CD4-positive, alpha-beta T cell treated with Interleukin-10 for 1 hour (primary cell): ENCODE results near the gene APC.

Experiments
- DNase-seq: peaks from one replicate; pipeline ENCODE4 v3.0.0-alpha.2; 2020

Gene APC

DNA sequence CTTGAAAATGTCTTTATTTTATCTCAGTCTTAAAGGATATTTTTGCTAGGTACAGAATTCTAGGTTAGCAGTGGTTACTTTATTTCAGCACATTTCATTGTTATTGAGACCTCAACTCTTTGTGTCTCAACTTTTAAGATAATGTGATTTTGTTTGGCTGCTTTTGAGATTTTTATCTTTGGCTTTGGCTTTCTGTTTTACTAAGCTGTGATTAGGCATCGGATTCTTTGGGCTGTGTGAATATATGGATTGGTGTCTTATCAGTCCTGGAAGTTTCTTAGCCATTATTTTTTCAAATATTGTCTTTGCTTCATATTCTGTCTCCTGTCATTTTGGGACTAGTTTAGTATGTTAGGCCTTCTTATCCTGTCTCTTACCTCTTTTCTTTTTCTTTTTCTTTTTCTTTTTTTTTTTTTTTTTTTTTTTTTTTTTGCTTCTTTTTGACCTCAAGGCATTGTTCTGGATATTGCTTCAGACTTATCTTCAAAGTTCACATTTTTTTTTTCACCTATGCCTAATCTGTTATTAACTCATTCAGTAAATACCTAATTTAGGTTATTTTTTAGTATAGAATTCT, 20.1 kb upstream of the APC start:
- no peak for DNase-seq

DNA sequence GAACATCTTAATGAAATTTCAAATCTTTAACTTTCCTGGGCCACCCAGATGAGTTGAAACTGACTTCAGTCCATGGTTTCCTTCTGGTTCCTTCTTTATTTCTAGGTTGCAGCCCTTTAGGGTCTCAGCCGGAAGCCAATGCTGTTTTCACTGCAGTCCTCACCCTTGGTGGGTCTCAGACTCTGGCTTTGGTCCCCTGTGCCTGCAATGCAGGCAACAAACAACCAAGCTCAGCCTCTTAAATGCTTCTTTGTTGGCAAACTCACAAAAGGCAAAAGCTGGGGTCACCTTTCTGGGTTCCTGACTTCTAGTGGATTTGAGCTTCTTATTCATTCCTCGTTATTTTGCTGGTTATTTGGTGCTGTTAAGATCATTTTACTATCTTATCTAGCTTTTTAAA, 19.3 kb upstream of the APC start:
- DNase-seq, result no peak

DNA sequence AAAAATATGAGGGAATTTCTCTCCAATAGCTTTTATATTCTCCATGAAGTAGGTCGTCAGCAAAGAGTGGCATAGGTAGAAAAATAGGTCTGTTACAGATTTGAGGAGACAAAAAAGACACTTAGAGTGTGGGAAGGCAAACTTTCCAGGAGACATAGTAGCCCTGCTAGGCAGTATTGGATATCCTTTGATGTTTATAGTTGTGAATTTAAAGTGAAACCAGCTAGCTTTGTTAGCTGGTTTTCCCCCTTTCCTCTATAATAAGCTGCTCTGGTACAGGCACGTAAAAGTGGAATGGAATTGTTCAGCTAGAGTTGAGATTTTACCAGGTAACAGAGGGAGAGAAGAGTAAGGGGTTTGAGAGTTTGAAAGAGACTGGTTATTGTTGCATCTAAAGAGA, 17.1 kb upstream of the APC start:
- no peak for DNase-seq

DNA sequence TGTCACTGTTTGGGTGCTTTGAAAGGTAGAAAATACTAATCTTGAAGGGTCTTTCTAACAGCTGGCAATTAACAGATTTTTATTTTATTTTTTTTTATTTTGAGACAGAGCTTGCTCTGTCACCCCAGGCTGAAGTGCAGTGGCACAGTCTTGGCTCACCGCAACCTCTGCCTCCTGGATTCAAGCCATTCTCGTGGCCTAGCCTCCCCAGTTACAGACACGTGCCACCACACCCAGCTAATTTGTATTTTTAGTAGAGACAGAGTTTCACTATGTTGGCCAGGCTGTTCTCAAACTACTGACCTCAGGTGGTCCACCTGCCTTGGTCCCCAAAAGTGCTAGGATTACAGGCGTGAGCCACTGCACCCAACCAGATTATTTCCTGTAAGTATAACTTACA, 12.8 kb upstream of the APC start:
- no peak for DNase-seq

DNA sequence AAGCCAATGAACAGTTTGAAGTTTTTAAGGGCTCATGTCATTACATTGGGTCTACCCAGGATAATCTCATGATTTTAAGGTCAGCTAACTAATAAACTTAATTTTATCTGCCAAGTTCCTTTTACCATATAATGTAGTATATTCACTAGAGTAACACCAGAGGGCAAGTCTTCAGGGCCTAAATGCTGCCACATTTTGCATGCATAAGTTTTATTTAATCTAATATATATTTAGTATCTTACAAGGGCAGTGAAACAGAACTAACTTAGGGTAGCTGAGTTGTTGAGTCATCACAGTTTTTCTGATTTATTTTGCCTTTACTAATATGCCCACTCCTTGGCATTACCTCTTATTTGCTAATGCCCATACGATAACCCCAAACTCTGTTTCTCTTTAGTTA, 8.1 kb upstream of the APC start:
- no peak for DNase-seq

DNA sequence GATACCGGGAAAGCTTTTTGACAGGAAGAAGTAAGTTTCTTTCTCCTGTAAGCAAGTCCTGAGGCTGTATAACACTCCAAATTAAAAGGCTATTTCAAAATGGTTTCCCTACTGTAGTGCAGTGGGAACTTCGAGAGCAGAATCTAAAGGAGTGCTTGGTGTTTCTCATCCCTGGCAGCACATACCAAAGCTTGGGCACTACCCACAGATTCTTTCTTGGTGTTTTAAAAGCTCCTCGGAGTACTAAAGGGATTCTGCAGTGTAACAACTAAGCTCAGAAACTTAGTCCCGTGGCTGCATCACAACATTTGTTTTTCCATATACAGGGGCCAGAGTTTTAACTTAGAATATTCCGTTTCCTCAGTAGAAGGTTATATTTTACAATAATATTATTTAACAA, 5.6 kb upstream of the APC start:
- no peak for DNase-seq

DNA sequence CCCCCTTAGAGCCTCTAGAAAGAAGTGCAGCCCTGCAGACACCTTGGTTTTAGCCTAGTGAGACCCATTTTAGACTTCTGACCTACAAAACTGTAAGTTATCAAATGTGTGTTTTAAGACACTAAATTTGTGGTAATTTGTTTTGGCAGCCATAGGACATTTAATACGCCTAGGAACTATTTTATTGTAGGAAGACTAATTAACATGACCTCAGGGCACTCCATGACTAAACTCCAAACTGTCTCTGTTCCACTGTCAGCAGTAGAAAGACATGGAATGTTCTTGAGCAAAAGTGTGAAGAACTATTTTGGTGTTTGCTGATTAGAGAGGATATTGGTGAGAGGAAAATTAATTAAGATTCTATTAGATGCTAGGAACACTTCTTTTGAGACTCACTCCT, 4.1 kb upstream of the APC start:
- DNase-seq, result no peak

DNA sequence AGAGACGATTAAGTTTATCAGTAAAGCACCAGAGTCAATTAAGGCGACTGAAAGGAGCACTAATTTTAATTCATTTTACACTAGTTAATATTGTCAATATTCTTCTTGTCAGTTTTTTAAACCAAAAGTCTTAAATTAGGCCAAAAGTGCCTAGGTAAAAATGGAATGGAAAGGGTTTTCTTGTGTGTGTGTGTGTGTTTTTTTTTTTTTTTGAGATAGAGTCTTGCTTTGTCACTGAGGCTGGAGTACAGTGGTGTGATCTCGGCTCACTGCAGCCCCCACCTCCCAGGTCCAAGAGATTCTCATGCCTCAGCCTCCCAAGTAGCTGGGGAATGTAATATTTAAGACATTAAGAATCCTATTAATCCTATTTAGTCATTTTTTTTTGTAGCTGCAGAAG, 3.1 kb upstream of the APC start:
- no peak for DNase-seq

DNA sequence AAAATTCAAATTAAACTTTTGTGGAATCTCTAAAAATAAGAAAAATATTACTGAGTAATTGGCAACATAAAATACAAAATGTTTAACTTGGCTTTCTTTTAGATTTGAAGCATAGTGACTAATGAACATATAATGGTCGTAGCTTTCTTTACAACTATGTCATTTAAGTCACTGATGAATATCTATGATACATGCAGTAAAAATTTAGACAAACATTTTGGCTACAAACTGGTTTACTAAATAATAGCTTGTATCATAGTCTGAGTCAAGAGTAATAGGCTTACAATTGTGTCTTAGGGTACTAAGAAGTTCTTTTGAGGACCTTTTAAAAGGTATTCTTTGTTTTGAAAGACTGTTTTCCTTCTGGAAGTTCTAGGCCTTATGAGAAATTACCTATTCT, 2.0 kb upstream of the APC start:
- no peak for DNase-seq

DNA sequence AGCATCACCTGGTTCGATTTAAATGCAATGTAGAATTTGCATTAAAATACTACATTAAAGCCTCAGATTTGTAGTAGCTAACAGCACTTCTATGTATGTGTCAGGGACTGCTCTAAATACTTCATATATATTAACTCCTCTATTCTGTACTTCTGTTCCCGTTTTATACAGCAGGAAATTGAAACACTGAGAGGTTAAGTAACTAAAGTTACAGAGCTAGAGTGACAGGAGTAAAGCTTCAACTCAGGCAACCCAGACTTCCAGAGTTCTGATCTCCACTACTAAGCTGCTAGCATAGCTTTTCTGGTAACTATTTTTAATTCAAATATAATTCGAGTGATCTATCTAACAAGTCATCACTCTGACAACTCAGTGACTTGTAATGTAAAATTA, 619 bp upstream of the APC start:
- DNase-seq, result no peak

DNA sequence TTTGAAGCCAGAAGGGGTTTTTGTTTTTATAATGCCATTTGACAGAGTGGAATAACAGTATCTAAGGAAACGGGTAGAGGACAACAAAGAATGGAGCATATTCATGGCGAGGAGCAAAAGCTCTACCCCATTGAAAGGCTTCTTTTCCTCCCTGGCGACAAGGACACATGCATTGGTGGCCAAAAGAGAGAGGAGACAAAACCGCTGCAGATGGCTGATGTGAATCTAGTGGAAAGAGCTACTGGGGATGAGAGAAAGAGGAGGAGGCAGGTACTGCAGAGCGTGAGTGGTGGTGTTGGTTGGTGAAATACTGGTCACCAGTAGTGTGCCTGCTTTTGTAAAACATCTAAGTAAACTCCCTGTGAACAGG, 491 bp downstream of the APC start:
- peak; percentile 4 for DNase-seq

DNA sequence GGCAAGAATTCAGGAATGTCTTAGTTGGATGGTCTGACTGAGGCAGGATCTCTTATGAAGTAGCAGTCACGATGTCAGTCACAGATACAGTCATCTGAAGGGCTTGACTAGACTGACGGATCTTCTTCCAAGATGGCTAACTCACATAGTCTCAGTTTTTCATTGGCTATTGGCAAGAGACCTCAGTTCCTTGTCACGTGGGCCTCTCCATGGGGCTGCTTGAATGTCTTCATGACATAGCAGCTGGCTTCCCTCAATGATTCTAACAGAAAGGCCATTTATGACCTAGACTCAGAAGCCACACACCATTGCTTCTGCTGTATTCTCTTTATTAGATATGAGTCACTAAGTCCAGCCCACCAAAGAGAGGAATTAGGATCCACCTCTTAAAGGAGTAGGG, 4.7 kb downstream of the APC start:
- no peak for DNase-seq

DNA sequence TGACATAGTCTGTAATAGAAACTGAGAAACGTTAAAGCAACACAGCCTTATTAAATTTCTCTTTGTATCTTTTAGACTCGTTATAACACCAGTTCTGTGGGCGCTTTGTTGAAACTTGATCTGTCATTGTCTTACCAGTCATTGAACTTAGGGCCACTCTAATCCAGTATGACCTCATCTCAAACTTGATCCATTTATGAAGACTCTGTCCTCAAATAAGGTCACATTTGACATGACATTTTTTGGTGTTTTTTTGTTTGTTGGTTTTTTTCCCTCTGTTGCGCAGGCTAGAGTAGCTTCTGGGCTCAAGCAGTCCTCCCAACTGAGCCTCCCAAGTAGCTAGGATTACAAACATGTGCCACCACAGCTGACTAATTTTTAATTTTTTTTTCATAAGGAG, 5.9 kb downstream of the APC start:
- no peak for DNase-seq

DNA sequence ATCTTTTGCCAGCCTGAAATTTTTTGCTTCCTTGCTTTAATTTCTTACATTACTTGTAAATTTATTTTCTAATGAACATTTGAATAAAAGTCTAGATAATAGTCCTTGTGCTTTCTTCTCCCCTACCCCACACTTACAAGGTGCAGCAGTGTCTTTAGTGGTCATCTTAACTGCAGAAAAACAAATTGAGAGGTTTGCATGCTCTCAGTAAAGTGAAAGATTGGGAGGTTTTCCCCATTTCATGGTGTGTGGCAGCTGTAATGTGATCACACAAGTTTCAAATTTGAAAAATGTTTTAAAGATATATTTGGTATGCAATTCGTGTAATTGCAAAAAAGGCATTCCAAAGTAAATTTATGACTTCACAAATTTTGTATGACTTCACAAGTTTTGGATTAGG, 14.7 kb downstream of the APC start:
- no peak for DNase-seq

DNA sequence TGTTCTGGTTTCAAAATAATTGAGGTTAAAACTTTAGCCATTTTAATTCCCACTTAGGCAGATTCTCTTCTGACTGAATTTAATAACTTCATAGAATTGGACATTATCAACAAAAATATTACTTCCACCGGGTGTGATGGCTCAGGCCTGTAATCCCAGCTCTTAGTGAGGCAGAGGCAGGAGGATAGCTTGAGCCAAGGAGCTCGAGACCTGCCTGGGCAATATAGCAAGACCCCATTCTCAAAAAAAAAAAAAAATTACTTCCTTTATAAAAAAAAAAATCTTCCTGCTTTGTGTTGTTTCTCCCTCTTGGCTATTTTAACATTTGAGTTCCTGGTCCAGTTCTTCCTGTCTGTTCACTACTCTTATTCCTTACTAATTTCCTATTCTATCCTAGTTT, 18.0 kb downstream of the APC start:
- no peak for DNase-seq

DNA sequence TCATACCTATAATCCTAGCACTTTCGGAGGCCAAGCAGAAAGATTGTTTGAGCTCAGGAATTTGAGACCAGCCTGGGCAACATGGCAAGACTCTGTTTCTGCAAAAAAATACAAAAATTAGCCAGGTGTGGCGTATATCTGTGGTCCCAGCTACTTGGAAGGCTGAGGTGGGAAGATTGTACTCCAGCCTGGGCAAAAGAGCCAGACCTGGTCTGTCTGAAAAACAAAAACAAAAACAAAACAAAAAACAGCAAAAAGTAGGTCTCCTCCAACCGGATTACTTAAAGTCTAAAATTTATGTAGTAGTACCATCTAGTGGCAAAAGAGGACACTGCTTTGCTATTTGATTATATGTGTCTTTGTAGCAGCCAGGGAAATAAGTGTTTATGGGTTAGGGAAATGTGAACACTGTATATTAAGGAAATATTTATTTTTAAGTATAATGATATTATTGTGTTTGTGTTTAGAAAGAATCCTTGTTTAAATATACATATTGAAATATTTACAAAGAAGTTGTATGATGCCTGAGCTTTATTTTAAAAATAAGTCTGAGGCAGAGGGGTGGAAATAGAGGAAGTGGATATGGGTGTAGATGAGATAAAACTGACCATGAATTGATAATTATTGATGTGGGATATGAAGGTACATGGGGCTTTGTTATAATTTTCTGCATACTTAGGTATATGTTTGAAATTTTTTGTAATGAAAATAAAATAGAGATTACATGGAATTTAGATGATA, 20.0 kb downstream of the APC start:
- peak; percentile 66 for DNase-seq

DNA sequence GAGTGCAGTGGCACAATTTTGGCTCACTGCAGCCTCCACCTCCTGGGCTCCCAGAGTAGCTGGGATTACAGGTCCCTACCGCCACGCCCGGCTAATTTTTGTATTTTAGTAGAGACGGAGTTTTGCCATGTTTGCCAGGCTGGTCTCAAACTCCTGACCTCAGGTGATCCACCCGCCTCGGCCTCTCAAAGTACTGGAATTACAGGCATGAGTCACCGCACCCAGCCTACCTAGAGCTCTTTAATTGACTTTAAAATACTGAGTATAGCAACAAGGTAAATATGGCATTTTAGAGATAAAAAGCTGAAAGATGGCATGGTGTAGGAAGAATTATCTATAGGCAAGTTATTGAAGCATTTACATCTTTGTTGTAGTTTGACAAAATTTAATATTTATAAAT, 21.0 kb downstream of the APC start:
- DNase-seq, result no peak

DNA sequence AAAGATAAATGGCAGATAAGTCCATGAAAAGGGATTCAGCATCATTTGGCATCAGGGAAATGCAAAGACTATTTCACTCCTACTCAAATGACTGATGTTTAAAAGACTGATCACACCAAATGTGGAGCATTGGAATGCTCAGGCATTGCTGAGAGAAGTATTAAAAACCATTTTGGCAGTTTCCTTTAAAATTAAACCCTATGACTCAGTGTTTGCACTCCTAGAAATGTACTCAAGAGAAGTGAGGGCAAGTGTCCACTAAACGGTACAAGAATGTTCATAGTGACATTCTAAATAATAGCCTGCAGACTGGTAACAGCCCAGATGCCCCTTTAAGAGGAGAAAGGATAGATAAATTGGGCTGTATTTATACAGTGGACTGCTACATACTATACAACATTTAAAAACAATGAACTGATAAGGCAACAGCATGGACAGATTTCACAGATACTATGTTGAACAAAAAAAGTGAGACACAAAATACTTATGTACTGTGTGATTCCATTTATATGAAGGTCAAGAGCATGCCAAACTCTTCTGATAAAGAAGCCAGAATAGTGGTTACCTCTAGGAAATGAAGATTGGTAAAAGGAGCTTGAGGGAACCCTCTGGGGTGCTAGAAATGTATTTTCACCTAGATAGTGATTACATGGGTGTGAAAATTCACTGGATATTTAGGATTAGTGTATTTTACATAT, 24.6 kb downstream of the APC start:
- DNase-seq, result no peak

DNA sequence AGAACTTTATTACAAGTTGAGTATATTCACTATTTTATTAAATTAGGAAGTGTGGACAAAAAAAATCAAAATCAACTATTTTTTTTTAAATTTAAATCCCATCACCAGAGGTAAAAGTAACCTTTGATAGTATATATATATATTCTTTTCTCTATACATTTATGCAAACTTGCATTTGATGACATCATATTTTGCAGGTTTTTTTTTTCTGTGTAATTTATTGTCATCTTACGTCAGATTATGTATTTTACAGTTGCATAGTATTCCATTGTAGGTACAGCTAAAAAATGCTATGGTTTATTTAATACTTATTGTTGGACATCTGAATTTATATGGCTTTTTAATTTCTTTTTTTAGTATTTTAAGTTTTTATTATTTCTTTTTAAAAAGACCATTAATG, 25.5 kb downstream of the APC start:
- DNase-seq, result no peak

DNA sequence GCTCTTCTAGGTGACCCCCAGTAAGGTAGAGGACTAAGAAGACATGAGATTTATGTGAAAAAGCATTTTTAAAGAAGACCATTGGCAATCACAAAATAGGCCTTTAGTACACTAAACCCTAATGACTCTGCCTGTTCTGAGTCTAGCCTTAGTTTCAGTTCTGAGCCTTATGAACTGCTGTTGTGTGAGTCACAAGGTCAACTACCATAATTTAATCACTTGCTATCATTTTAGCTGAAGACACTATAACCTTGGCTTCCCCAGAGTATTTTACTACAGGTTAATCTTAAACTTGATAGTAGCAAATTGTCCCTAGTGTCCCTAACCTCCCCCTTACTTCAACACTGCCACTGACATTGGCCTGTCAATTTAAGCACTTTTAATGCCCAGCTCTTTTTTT, 34.4 kb downstream of the APC start:
- no peak for DNase-seq

DNA sequence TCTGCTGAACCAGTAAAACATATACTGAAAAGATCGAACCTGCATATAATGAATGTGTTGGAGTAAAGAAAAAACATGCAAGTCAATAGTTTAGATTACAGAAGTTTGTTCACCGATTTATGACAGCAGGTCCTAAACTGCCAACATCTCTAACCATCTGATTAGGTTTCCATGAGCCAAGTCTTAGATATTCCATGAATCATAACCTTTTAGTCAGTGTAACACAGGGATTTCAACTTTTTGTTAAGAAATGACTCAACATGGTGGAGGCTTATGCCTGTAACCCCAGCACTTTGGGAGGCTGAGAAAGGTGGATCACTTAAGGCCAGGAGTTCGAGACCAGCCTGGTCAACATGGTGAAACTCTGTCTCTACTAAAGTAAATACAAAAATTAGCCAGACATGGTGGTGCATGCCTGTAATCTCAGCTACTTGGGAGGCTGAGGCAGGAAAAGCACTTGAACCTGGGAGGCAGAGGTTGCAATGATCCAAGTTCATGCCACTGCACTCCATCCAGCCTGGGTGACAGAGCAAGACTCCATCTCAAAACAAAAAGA, 38.7 kb downstream of the APC start:
- DNase-seq, result no peak

DNA sequence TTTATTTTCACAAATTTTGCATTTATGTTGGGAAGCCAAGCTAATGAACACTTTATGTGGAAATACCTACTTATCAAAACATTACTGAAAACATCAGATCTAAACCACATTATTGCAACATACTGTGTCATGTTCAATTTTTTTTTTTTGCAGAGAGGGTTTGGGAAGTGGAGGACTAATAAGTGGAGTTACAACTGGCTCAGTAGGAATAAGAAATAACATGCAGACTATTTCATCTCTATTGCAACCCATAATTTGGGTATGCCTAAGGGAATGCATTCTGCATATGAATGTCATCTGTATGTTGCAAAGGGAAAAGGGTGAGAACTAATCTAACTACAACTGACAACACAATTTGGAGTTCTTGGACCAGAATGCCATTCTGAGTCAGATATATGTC, 41.8 kb downstream of the APC start:
- no peak for DNase-seq

DNA sequence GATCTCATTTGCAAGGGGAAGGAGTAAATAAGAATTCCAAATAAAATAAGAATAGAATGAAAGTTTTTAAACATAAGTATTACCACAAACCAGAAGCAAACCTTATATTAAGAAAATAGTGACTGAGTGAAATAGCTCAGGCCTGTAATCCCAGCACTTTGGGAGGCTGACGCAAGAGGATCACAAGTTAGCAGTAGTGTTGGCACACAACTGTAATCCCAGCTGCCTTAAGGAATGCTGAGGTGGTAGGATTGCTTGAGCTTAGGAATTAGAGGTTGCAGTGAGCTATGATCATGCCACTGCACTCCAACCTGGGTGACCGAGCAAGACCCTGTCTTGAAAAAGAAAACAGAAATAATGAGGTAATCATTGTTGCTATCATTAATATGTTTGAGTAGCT, 47.0 kb downstream of the APC start:
- DNase-seq, result no peak

DNA sequence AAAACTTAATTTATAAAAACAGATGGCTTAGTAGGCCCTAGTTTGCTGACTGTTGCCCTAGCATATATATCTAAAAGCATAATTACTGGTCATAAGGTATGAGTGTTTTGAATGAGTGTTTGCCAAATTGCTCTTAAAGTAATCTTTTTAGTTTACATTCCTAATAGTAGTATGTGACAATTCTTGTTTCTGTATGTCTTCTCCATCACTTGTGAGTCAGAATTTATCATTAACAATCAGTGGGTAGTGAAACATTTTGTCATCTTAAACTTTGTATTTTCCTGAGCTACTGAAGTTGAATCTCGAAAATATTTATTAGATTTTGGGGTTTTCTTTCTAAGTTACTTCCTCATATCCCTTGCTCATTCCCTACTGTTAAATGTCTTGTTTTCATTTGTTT, 49.6 kb downstream of the APC start:
- DNase-seq, result no peak

DNA sequence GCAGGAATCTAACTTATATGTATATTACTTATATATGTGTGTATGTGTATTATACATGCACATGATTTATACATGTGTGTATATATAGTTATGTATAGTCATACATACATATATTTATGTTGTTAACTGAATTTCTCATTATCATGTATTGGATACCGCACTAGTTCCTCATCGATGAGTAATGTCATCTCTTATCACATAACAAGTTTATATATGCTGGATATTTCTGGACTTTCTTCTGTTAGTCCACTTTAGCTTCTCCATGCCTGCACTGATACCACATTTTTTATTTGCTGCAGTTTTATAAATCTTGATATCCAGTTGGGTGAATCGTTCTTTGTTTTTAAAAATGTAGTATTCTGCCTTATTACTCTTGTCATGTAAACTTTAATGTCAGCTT, 50.2 kb downstream of the APC start:
- no peak for DNase-seq
